DLD1 (cell line): ENCODE data around the gene CCDC158.
"Not testable (repeated sequence)": the region's sequence is repeated elsewhere in the genome, so short reads cannot be mapped to it uniquely, and the experiment has no call there.

Source experiments
- in situ Hi-C: cut with HindIII; loops from 2 replicates; pipeline ENCODE4 v1.10.0; 2017; ENCODE audit warnings: low sequenced_read_pairs

The CCDC158 gene

DNA sequence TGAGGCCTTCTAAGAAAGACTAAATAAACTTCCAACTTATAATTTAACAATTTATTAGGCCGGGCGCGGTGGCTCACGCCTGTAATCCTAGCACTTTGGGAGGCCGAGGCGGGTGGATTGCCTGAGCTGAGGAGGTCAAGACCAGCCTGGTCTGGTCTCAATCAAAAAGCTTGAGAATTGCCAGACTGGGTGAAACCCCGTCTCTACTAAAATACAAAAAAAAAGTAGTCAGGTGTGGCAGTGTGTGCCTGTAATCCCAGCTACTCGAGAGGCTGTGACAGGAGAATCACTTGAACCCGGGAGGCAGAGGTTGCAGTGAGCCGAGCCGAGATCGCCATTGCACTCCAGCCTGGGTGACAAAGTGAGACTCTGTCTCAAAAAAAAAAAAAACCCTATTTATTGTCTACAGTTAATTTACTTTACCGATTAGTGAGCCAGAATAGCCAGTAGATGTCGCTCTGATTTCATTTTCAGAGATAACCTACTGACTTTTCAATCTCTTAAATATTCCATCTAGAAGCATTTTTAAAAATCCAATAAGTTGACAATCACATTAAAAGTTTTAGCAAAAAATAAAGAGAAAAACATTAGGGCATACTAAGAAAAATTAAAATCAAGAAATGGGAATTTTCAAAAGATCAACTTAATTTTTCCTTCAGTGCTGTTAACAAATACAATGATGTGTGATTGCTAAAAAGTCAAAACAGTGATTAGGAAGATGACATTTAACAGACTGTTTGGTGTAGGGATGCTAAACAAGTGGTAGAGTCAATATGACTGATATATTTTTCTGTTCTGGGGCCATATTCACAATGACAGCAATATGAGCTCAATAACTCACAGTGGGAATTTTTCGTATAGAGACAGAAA lies 9.8 kb upstream of the CCDC158 start:
- in situ Hi-C loops: no loop called here

DNA sequence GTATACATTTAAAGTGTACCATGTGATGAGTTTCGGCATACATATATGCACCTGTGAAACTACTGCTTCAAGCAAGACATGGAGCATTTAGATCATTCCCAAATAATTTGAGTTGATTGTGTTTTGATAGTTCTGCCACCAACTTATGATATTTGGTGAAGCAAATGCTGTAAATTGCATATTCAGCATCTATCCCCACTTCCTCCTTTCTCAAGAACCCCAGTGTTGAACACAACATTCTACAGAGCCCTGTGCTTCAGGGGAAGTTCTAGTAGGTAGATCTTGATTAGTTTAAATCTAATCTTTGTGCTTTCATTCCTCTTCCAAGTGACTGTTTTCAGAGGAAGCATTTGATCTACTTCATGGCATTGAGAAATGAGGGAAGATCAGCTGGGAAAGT lies 8.7 kb upstream of the CCDC158 start:
- in situ Hi-C loops: no loop called here

DNA sequence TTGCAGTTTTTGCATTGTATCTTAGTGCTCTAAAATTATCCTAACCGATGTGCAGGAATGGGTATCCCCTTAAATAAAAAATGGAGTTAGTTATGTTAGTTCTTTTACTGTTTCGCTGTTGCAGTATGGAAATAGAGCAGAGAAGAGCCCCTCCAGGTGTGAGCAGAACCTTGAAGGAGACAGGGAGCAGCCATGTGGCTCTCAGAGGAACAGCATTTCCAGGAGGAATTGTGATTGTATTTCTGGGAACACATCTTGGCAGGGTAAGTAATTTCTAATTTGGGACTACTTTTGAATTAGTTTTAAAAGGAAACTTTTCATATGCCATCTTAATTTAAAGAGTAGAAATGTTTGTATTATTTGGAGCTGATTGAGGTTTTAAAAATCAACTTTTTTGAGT lies 5.3 kb upstream of the CCDC158 start:
- in situ Hi-C loops: no loop called here

DNA sequence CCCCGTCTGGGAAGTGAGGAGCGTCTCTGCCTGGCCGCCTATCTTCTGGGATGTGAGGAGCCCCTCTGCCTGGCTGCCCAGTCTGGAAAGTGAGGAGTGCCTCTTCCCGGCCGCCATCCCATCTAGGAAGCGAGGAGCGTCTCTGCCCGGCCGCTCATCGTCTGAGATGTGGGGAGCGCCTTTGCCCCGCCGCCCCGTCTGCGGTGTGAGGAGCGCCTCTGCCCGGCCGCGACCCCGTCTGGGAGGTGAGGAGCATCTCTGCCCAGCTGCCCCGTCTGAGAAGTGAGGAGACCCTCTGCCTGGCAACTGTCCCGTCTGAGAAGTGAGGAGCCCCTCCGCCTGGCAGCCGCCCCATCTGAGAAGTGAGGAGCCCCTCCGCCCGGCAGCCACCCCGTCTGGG lies 2.2 kb upstream of the CCDC158 start:
- in situ Hi-C loops: not testable (repeated sequence)

DNA sequence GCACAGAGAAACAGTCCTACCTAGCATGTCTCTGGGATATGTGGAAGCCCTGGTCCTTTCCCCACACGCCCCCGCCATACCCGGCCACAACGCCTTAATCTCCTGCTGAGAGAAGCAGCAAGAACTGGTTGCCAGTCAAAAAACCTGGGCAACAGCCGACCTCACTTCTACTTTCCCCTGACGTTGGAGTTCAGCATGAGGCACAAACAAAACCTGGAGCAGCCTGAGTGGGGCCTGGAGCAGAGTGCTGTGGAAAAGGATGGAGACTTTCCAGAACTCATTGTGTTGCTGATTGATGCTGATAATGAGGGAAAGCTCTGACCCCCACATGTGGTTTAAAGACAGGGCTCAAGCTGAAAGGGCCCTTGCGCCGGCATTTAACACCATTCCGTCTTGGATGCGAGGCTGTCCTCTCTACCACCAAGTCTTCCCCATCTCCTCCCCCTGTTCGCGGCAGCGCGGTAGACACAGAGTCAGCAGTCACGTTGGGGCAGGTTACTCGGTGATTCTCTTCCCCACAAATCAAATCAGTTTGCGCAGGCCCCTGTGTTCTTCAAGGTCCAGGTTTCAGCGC lies 666 bp downstream of the CCDC158 start:
- in situ Hi-C loops: no loop called here

DNA sequence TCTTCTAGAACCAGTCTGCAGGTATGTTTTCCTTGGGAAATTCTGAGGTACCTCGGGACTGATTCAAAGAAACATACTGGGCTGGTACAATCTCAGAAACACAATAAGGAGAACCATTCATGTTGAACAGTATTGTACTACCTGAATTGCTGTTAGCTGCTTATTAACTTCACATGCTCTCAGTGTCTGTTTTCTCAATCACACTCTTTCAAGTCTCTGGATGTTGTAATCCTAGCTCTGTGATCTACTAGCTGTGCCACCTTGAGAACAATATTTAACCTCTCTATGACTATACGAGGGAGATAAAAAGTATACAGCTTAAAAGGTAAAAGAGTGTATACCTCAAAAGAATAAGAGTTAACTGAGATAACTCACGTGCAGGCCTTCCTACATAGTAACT lies 10.3 kb downstream of the CCDC158 start:
- in situ Hi-C loops: no loop called here

DNA sequence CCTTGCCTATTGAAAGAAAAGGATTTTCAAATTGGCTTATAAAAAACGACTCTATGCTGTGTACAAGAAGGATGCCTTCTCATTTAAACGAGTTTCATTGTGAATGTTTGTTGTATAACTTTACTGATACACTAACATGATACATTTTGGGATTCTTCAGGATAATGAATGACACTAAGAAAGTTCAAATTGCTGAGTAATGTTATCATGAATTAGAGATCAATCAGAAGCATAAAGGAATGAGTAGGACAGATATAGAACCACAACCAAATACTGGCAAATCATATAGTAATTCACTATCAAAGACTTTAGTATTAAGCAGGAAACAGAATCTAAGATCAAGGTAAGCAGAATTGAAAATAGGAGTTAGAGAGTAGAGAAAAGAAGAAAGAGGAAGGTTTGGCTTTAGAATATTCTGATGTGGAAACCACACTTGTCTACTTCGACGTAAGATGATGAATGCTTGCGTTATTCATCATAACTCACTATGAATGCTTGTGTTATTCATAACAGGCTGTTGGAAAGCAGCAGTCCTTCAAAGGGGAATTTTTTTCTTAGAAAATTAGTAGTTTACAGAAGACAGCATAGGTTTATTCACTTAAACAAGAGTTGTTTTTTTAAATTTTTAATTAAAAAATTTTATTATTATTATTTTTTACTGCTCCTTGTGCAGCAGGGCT lies 13.4 kb downstream of the CCDC158 start:
- in situ Hi-C loops: no loop called here

DNA sequence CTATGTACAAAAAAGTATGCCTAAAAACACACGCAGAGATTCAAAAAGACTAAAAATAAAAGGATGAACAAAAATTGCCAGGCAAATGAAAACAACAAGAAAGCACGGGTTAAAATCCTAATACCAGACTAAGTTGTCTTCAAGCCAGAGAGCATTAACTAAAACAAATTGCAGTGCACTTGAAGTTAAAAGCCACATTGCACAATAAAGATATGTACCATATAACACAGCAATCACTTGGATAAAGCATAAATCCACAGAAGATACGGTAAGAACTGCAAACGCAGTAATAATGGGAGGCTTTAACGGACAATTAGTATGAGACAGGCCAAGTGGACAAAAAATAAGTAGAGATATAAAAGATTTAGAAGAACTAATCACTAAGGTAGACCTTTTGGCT lies 14.9 kb downstream of the CCDC158 start:
- in situ Hi-C loops: no loop called here

DNA sequence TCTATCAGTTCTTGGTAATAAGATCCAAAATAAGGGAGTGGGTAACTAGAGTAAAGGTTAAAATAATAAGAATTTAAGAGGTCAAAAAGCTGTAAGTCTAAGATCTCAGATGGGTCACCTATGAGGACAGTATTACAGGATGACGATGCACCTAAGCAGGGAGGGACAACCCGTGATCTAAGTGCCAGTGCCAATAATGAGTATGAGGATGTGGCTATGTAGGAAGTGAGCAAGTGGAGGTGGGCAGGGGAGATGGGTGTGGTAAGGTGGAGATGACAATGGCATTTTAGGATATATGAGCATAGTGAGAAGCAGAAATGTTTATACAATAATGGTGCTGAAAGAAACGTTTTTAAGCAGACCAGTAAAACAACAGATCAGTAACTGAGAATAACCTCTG lies 19.3 kb downstream of the CCDC158 start:
- in situ Hi-C loops: no loop called here

DNA sequence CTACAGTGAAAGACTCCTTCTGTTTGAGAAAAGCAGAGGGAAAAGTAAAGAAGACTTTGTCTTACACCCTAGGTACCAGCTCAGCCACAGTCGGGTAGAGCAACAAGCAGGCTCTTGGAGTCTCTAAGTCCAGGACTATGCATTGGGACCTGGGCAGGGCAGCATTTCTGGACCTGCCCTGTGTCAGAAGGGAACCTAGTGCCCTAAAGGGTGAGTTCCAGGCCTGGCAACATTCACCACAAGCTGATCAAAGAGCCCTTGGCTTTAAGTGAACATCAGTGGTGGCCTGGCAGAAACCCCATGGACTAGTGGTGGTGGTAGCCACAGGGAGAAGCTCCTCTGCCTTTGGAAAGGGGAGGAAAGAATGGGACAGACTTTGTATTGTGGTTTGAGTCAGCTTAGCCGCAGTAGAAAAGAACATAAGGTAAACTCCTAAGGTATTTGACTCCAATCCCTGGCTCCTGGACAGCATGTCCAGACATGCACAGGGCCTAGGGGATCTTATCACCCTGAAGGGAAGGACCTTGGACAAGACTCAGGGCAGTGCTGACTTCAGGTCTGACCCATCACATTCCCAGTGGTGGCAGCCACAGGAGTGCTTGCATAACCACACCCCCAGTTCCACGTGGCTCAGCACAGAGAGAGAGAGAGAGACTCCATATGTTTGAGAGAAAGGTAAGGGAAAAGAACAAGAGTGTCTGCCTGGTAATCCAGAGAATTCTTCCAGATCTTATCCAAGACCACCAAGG lies 32.6 kb downstream of the CCDC158 start:
- in situ Hi-C loops: no loop called here

DNA sequence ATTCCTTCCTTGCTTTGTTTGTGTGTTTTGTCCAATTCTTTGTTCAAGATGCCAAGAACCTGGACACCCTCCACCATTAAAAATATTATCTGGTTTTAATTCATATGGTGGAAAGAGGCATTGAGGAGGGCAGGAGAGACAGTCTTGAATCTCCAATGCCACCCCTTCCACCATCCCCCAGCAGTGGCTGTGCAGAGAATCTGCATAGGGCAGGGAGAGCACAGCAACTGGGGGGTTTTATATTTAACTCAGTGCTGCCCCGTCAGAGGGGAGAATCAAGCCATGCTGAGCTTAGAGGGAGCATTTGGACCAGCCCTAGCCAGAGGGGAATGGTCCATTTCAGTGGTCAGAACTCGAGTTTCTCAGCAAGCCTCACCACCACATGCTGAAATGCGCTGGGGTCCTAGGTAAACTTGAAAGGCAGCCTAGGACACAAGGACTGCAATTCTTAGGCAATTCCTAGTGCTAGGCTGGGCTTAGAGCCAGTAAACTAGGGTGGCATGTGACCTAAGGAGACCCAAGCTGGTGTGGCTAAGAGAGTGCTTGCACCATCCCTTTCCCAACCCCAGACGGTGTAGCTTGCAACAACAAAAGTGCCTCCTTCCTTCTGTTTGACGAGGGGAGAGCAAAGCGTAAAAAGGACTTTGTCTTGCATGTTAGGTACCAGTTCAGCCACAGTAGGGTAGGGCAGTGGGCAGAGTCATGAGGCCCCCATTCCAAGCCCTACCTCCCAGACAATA lies 34.2 kb downstream of the CCDC158 start:
- in situ Hi-C loops: no loop called here

DNA sequence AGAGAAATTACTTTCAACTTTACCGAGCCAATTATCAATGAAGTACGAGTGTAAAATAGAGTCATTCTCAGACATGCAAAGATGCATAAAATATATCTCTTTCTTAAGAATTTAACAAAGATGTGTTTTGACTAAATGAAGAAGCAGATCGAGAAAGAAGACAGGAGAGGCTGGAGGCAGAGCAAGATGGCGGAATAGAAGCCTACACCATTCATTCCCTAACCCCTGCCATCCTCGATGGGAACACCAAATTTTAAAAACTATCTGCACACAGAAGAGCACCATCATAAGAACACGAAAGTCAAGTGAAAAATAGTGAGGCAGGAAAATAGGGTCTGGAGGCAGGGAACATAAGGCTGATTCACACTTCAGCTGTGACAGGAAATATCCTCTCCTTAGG lies 35.0 kb downstream of the CCDC158 start:
- in situ Hi-C loops: no loop called here

DNA sequence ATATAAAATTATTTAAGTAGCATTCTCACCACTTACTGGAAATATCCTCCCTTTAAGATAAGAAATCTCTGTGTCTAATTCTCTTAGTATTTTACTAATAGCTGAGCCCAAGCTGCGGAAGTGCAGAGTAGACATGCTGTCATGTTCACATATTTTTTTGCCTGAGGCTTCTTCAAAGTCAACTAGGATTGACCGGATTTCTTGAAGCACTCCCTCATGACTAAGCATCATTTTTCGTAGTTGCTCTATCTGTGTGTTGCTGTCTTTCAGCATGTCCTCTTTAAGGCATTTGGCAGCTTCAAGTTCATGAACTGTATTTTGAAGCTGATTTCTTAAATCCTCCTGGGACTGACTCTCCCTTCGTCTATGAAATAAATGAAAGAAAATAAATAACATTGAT lies 36.9 kb downstream of the CCDC158 start:
- in situ Hi-C loops: no loop called here

DNA sequence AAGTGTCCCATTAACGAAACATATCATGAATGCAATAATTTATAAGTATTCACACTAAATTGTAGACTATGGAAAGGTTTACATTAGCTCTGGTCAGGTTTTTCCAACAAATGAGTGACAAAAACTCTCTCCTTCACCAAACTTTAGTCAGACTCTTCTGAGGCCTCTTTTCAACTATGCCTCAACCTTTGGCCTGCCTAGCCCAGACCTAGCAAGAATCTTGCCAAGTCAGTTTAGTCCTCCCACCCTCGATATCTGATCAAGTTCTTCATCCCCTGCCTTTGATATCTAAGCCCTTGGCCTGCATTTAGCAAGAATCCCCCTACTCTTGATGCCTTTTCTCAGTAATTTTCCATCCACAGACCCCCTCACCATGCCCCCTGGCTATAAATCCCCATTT lies 37.9 kb downstream of the CCDC158 start:
- in situ Hi-C loops: no loop called here

DNA sequence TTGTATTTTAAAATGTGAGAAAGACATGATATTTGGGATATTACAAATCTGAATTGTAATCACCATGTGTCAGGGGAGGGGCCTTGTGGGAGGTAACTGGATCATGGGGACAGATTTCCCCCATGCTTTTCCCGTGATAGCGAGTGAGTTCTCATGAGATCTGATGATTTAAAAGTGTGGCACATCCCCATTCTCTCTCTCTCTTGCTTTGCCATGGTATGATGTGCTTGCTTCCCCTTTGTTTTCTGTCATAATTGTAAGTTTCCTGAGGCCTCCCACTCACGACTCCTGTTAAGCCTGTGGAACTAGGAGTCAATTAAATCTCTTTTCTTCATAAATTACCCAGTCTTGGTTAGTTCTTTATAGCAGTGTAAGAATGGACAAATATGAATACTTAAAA lies 39.0 kb downstream of the CCDC158 start:
- in situ Hi-C loops: no loop called here

DNA sequence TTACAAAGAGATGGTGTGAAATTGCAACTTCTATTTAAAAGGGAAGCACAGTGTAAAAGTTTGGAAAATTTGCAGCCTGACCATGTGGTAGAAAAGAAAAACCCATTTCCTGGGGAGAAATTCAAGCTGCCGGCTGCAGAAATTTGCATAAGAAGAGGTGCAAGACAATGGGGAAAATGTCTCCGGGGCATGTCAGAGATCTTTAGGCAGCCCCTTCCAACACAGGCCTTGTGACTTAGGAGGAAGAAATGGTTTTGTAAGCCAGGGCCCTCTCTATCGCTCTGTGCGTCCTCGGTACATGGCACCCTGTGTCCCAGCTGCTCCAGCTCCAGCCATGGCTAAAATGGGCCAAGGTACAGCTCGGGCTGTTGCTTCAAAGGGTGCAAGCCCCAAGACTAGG lies 40.4 kb downstream of the CCDC158 start:
- in situ Hi-C loops: no loop called here

DNA sequence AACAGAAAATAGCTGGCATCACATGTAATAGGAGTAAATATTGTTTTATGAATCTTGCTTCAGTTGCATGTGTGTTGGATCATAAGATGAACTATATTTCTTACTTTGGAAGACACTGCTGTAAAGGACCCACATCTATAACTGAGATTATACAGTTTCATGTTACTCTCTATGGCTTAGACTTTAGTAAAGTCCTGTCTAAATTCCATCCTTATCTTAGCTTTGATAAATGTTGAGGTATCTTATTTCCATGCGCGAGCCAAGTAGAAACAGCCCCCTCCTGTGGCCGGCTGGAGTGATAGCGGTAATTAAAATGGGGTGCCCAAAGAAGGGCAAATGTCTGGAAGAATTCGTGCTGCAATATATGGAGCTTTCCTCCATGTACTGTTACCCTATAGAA lies 43.0 kb downstream of the CCDC158 start:
- in situ Hi-C loops: no loop called here

DNA sequence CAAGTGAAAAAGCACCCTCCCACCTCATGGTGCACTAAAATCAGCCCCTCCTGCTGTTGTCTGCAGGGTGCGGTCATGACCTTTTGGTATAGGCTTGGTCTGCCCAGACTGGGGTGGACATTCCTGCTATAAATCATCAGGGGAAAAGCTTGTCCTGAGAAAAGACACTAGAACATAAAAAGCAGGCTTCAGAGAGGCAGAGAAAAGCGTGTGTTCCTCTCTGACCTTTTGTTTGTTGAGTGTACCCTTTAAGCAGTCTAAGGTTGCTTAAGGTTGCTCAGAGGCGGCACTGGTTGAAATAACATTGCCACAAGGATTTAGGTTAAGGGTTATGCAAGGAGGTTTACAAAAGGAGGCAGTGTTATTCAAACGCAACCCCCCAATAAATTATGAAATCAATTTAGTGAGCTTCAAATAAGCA lies 43.5 kb downstream of the CCDC158 start:
- in situ Hi-C loops: no loop called here

DNA sequence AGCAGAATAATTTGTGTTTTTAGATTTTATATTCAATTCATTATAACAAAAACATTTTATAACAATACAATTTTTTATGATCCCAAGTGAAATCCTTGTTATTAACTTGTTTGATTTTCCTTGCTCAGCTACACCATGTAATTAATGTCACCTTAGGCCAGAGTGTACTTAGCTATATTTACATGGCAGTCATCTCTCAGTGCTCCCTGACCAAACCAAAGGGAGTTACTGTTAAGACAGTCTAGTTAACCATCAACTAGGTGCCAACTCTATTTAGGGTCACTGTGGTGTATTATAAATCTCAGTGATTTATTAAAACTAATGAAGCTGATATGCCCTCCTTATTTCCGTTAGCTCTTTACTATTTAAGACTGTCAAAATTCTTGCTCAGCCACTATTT lies 44.4 kb downstream of the CCDC158 start:
- in situ Hi-C loops: no loop called here

DNA sequence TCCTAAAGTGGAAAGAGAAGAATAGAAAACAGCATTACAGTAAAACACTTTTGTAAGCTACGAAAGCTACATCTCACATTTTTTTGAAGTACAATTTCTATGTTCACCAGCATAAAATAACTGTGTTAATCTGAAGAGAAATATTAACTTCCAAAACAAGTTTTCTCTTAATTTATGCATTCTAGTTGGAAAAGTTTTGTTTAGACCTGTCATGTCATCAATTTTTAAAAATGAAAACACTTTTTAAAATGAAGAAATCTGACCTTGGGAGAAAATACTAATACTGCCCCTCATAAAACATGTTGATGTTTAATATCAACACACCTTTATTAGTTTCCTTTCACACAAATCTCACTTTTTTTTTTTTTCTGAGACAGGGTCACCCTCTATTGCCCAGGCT lies 45.2 kb downstream of the CCDC158 start:
- in situ Hi-C loops: no loop called here

DNA sequence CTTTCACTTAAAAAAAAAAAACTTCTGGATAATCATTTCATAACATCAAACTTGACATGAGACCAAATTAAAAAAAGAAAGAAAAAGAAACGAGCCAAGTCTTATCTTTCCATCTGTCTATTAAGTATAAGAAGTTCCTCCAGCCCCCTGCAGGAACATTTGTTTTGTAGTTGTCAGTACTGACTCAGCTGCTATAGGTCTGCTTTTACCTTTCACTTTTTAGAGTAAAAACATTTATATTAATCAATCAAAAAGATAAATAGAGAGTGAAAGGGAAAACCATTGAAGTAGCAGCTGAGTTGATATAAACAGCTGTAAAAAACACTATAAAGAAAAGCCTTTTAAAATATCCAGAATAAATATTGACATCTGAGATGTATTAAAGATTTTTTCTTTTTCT lies 46.1 kb downstream of the CCDC158 start:
- in situ Hi-C loops: no loop called here
